ENCODE results near the gene ODAD3. TPM values are rescaled to one million over a fixed set of nuclear protein-coding genes. Genes with fewer than 3 reads are reported as not detected.
"Not testable (repeated sequence)": the region's sequence is repeated elsewhere in the genome, so short reads cannot be mapped to it uniquely, and the experiment has no call there.

Gene ODAD3
- total RNA-seq, 2 experiments from 2014 or later: 0.15 to 0.19 TPM

- H3K27ac Mint-ChIP-seq: no peak overlapping the region
- intact Hi-C loops (cut with micrococcal nuclease): no loop called here
- CTCF ChIA-PET: interaction anchor here (0.6 to 1.9 kb wide), 19 partner anchors 8 to 602 kb away, joined by 3 to 6 read pairs (median 4); partner anchors contain the start of genes KANK2 and SPC24
- peak overlapping the region; percentile 85 for H3K4me3 Mint-ChIP-seq
- peaks cover 39% of the 10 kb centered on the region for H3K4me1 Mint-ChIP-seq (ENCODE audit: low read depth)
- H3K27me3 Mint-ChIP-seq (ENCODE audit: low read depth): peaks cover 8% of the 10 kb centered on the region
- DNase-seq: peak; percentile 48
- H3K9me3 Mint-ChIP-seq: no peaks in the 10 kb centered on the region
- no peaks in the 10 kb centered on the region for H3K36me3 Mint-ChIP-seq (ENCODE audit: low read depth)
Measured at GRCh38 chr19:11382898-11383705, 51.8 kb downstream of the ODAD3 start.

DNA sequence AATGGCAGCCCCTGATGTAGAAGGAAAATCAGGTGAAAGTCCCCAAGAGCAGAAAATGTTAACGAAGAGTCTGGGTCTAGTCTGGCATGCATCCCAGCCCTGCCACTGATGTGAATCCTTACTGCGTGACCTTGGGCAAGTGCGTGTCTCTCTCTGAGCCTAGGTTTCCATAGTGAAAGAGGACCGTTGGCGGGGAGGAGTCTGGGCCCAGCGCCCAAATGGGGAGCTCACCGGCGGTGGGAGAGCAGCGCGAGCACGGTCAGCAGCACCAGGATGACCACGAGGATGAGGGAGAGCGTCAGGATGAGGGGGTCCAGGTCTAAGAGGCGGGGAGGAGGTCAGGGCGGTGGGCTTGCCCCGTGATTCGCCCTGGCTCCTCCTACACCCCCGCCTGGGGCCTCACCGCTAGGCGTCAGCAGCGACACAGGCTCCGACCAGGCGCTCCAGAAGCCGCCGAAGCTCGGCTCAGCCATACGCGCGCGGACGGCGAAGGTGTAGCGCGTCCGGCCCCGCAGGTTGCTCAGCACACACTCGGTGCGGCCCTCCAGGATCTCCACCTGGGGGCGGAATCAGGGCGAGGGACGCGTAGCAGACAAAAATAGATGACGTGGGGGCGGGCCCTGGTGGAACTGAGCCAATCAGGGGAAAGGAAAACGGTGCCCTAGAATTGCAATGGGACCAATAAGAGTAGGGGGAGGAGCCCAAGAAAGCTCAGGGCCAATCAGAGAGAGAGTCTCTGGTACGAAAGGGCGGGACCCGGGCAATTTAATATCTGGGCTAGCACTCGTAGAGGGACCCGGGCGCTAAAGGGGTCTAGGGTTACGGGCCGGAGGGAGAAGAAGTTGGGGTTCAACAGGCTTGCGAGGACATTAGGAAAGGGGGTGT lies 54.0 kb downstream of the ODAD3 start:
- peak overlapping the region; percentile 92 for H3K27ac Mint-ChIP-seq
- intact Hi-C loops (cut with micrococcal nuclease): loop anchor here (1.0 to 2.0 kb wide), 7 partner anchors 35 to 206 kb away; partner anchors contain the start of genes CCDC159, ODAD3, PRKCSH and TMEM205
- no peaks in the 10 kb centered on the region for H3K9me3 Mint-ChIP-seq
- peaks cover 52% of the 10 kb centered on the region for H3K4me1 Mint-ChIP-seq (ENCODE audit: low read depth)
- peak overlapping the region; percentile 85 for H3K4me3 Mint-ChIP-seq
- peak; percentile 98 for DNase-seq
- peaks cover 8% of the 10 kb centered on the region for H3K27me3 Mint-ChIP-seq (ENCODE audit: low read depth)
- H3K36me3 Mint-ChIP-seq (ENCODE audit: low read depth): peaks cover 7% of the 10 kb centered on the region
- CTCF ChIA-PET: interaction anchor here (0.6 to 2.1 kb wide), 24 partner anchors 10 to 1882 kb away, joined by 3 to 21 read pairs (median 4); partner anchors contain the start of genes ODAD3, PRKCSH, RAB3D and RGL3

GRCh38 chr19:11379857-11380350 lies 55.0 kb downstream of the ODAD3 start:
- CTCF ChIA-PET: interaction anchor here (0.7 to 2.1 kb wide), 2 partner anchors 44 to 90 kb away, joined by 3 to 5 read pairs; no protein-coding TSS in a partner anchor
- intact Hi-C loops (cut with micrococcal nuclease): loop anchor here (2.0 to 10.0 kb wide), 2 partner anchors 207 to 725 kb away; partner anchors contain the start of gene ILF3
- H3K36me3 Mint-ChIP-seq (ENCODE audit: low read depth): peaks cover 11% of the 10 kb centered on the region
- H3K27me3 Mint-ChIP-seq (ENCODE audit: low read depth): peaks cover 8% of the 10 kb centered on the region
- peak overlapping the region; percentile 85 for H3K4me3 Mint-ChIP-seq
- H3K4me1 Mint-ChIP-seq (ENCODE audit: low read depth): peaks cover 56% of the 10 kb centered on the region
- H3K27ac Mint-ChIP-seq: peak overlapping the region; percentile 92
- no peak for DNase-seq
- no peaks in the 10 kb centered on the region for H3K9me3 Mint-ChIP-seq

- not testable (repeated sequence) for H3K9me3 Mint-ChIP-seq; DNase-seq; H3K27ac Mint-ChIP-seq; H3K4me3 Mint-ChIP-seq; H3K27me3 Mint-ChIP-seq (ENCODE audit: low read depth)
- H3K4me1 Mint-ChIP-seq (ENCODE audit: low read depth): peaks cover 54% of the 10 kb centered on the region
- intact Hi-C loops (cut with micrococcal nuclease): loop anchor here (10.0 kb wide), 1 partner anchor 725 kb away; the partner anchor contains the start of gene ILF3
- CTCF ChIA-PET: interaction anchor here (2.1 kb wide), 1 partner anchor 44 kb away, joined by 5 read pairs; no protein-coding TSS in a partner anchor
- peaks cover 11% of the 10 kb centered on the region for H3K36me3 Mint-ChIP-seq (ENCODE audit: low read depth)
Measured at GRCh38 chr19:11379269-11379845, 55.6 kb downstream of the ODAD3 start.

GRCh38 chr19:11378319-11379189 lies 56.4 kb downstream of the ODAD3 start:
- CTCF ChIA-PET: no interaction called here
- intact Hi-C loops (cut with micrococcal nuclease): loop anchor here (10.0 kb wide), 1 partner anchor 724 kb away; the partner anchor contains the start of gene ILF3
- Mint-ChIP-seq H3K36me3 (ENCODE audit: low read depth) (peaks cover 11% of the 10 kb centered on the region), H3K27ac (peak overlapping the region; percentile 14), H3K4me1 (ENCODE audit: low read depth) (peaks cover 54% of the 10 kb centered on the region), H3K4me3 (peak overlapping the region; percentile 19), H3K9me3 (no peaks in the 10 kb centered on the region), H3K27me3 (ENCODE audit: low read depth) (peaks cover 8% of the 10 kb centered on the region)
- DNase-seq: peak; percentile 30

DNA sequence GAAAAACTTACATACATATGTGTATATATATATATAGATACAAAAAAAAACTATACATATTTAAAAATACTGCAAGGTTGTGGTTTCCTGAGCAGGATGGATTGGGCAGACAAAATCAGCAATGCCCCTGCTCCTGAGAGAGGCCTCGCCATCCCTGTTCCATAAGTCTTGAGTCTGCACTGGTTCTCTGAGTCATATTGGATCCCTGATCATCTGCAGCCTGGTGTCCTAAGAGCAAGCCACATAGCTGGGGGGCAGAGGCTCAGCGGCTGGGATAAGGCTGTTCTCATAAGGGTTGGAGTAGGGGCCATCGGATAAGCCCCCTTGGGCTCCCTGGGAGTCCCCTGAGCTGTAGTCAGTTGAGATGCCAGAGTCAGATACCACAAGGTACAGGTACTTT lies 57.2 kb downstream of the ODAD3 start:
- CTCF ChIA-PET: interaction anchor here (0.6 to 1.4 kb wide), 4 partner anchors 9 to 105 kb away, joined by 3 to 14 read pairs (median 4); no protein-coding TSS in a partner anchor
- peaks cover 54% of the 10 kb centered on the region for H3K4me1 Mint-ChIP-seq (ENCODE audit: low read depth)

GRCh38 chr19:11377237-11377636 lies 57.7 kb downstream of the ODAD3 start:
- H3K4me1 Mint-ChIP-seq (ENCODE audit: low read depth): peaks cover 50% of the 10 kb centered on the region
- no peaks in the 10 kb centered on the region for H3K9me3 Mint-ChIP-seq
- intact Hi-C loops (cut with micrococcal nuclease): loop anchor here (10.0 kb wide), 1 partner anchor 722 kb away; the partner anchor contains the start of gene ILF3

More for the DNA sequence above, 57.2 kb downstream of the ODAD3 start:
- intact Hi-C loops (cut with micrococcal nuclease): loop anchor here (10.0 kb wide), 1 partner anchor 723 kb away; the partner anchor contains the start of gene ILF3
- DNase-seq: no peak
- H3K9me3 Mint-ChIP-seq: no peaks in the 10 kb centered on the region
- H3K27me3 Mint-ChIP-seq (ENCODE audit: low read depth): peaks cover 5% of the 10 kb centered on the region
- no peak overlapping the region for H3K4me3 Mint-ChIP-seq
- no peak overlapping the region for H3K27ac Mint-ChIP-seq
- H3K36me3 Mint-ChIP-seq (ENCODE audit: low read depth): peaks cover 11% of the 10 kb centered on the region

GRCh38 chr19:11375143-11375948 lies 59.6 kb downstream of the ODAD3 start:
- CTCF ChIA-PET: interaction anchor here (0.7 to 2.1 kb wide), 9 partner anchors 7 to 110 kb away, joined by 3 to 11 read pairs (median 4); partner anchors contain the start of genes EPOR and RAB3D
- intact Hi-C loops (cut with micrococcal nuclease): loop anchor here (1.0 to 10.0 kb wide), 4 partner anchors 51 to 721 kb away; partner anchors contain the start of gene ILF3
- no peaks in the 10 kb centered on the region for H3K9me3 Mint-ChIP-seq
- H3K27ac Mint-ChIP-seq: no peak overlapping the region
- peaks cover 17% of the 10 kb centered on the region for H3K36me3 Mint-ChIP-seq (ENCODE audit: low read depth)
- peaks cover 41% of the 10 kb centered on the region for H3K4me1 Mint-ChIP-seq (ENCODE audit: low read depth)
- no peak overlapping the region for H3K4me3 Mint-ChIP-seq
- H3K27me3 Mint-ChIP-seq (ENCODE audit: low read depth): no peaks in the 10 kb centered on the region
- DNase-seq: peak; percentile 91

More at GRCh38 chr19:11377237-11377636, 57.7 kb downstream of the ODAD3 start:
- DNase-seq: peak; percentile 61
- Mint-ChIP-seq H3K27me3 (ENCODE audit: low read depth) (no peaks in the 10 kb centered on the region), H3K27ac (peak overlapping the region; percentile 87), H3K4me3 (peak overlapping the region; percentile 55), H3K36me3 (ENCODE audit: low read depth) (peaks cover 11% of the 10 kb centered on the region)
- CTCF ChIA-PET: interaction anchor here (0.5 to 1.5 kb wide), 9 partner anchors 8 to 636 kb away, joined by 3 to 14 read pairs (median 4); partner anchors contain the start of genes ODAD3 and PRKCSH

GRCh38 chr19:11374433-11375142 lies 60.3 kb downstream of the ODAD3 start, which contains the start of gene SWSAP1:
Gene SWSAP1, plus strand, starts transcription at chr19:11374666. Its CDS starts 15 bp downstream, at chr19:11374681.
- no peak within 1 kb of the TSS for H3K4me3 Mint-ChIP-seq
- no peaks in the 10 kb centered on the region for H3K27me3 Mint-ChIP-seq (ENCODE audit: low read depth)
- H3K27ac Mint-ChIP-seq: no peak within 1 kb of the TSS
- DNase-seq: peak; percentile 99
- intact Hi-C loops (cut with micrococcal nuclease): loop anchor here (1.0 to 10.0 kb wide), 8 partner anchors 28 to 720 kb away; partner anchors contain the start of genes CARM1, CCDC159, ECSIT and ILF3
- H3K36me3 Mint-ChIP-seq (ENCODE audit: low read depth): peaks cover 17% of the 10 kb centered on the region
- CTCF ChIA-PET: interaction anchor here (0.7 to 2.1 kb wide), 8 partner anchors 8 to 111 kb away, joined by 3 to 11 read pairs (median 4); partner anchors contain the start of genes EPOR and RAB3D
- no peaks in the 10 kb centered on the region for H3K9me3 Mint-ChIP-seq
- H3K4me1 Mint-ChIP-seq (ENCODE audit: low read depth): peaks cover 35% of the 10 kb centered on the region
